Measurements from ENCODE around the gene ZNF138. TPM values are rescaled to one million over a fixed set of nuclear protein-coding genes. Genes with fewer than 3 reads are reported as not detected.

Gene ZNF138
- polyA plus RNA-seq, 1 donor from 2014 or later, result 50.4 TPM

Other genes starting within 250 kb of the ZNF138 start
- gene ZNF680, start 231.4 kb upstream of the ZNF138 start, polyA plus RNA-seq, result 0.32 TPM in 1 of 2 replicates, not detected in the other
- 7.9 and 8.0 TPM in 2 replicates for gene ZNF107, start 128.3 kb upstream of the ZNF138 start, polyA plus RNA-seq
- gene ZNF273, start 108.8 kb downstream of the ZNF138 start, polyA plus RNA-seq, result 19.4 and 21.7 TPM in 2 replicates
- gene ZNF117, start 196.6 kb downstream of the ZNF138 start, polyA plus RNA-seq, result 109 and 112 TPM in 2 replicates
- gene ERV3-1, start 212.3 kb downstream of the ZNF138 start, polyA plus RNA-seq, result 48.5 and 53.4 TPM in 2 replicates

Data from neural cell (in vitro differentiated cells).